HG03460 (cell line): ENCODE results near the gene RHBDD2.
"Not testable (repeated sequence)": the region's sequence is repeated elsewhere in the genome, so short reads cannot be mapped to it uniquely, and the experiment has no call there.

Source experiments
- ATAC-seq: cut with Tn5 transposase; IDR thresholded peaks from one replicate; pipeline ENCODE4 v1.9.1; 2021; ENCODE audit not compliant: unreplicated experiment

The RHBDD2 gene

DNA sequence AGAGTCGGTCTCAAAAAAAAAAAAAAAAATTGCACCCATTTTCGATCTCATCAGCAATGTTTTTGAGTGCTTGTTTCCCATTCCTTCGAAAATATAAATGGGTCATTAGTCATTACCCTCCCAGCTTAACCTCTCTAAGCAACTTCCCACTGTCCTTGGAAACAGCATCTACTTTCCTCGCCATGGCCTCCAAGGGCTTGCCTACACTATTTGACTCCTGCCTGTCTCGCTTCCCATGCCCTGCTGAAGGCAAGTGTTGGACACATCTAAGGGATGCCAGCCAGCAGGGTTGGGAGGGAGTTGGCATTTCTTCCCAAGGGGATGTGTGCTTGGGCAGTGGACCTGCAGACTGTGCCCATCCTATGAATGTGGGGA, 12.7 kb upstream of the RHBDD2 start:
- ATAC-seq = no peak

DNA sequence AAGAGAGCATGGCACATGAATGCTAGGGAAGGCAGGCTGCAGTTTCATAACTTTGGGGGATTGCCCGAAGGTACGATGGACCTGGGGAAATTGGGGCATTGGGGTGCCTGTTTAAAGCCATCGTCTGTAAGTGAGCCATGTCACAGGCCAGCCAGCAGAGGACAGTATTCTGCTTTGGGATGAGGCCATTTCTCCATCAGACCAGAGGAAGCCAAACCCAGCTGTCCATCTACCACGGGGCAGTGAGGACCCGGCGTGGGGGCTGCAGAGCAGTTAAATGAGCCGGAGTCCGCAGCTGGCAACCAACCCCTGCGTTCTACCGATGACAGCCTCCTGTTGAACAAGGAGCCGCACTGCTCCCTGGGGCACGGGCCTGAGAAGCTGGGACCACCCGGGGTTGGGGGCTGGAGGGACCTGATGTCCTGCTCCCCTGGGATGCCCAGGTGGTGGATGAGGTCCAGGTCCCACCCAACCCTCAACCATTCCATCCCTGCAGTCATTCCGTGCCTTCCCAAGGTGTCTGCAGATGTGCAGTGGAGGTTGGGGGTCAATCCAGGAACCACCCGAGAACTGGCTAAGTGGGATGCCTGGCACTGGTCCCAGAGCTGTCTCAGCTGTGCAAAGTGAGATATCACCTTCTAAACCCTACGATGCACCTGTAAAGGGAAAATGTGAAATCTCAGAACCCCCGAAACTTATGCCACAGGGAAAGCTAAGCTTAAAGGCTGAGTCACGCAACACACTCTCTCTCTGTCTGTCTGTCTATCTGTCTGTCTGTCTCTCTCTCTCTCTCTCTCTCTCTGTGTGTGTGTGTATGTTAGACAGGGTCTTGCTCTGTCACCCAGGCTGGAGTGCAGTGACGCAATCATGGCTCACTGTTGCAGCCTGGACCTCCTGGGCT, 12.1 kb upstream of the RHBDD2 start:
- ATAC-seq = no peak

DNA sequence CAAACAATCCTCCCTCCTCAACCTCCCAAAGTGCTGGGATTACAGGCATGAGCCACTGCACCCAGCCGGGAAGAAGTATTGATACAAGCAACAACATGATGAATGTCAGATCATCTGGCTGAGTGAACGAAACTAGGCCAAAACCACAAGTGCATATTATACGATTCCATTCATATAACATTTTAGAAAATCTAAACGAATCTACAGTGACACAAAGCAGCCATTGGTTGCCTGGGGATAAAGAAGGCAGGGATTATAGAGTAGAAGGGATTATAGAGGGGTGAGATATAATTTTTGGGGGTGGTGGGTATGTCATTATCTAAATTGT, 11.5 kb upstream of the RHBDD2 start:
- ATAC-seq = no peak

DNA sequence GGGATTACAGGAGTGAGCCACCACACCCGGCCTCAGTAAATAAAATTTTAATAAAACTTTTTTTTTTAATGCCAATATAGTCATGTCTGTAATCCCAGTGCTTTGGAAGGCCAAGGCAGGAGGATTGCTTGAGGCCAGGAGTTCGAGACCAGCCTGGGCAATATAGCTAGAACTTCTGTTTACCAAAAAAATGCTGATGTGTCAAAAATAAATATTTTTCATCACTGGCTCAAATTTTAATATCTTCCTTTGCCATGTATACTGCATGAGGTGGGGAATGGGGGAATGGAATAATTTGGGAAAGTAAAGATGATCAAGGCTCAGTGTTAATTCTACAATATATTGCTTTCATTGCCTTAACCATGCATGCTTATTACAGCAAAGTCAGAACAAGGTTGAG, 10.7 kb upstream of the RHBDD2 start:
- no peak for ATAC-seq

DNA sequence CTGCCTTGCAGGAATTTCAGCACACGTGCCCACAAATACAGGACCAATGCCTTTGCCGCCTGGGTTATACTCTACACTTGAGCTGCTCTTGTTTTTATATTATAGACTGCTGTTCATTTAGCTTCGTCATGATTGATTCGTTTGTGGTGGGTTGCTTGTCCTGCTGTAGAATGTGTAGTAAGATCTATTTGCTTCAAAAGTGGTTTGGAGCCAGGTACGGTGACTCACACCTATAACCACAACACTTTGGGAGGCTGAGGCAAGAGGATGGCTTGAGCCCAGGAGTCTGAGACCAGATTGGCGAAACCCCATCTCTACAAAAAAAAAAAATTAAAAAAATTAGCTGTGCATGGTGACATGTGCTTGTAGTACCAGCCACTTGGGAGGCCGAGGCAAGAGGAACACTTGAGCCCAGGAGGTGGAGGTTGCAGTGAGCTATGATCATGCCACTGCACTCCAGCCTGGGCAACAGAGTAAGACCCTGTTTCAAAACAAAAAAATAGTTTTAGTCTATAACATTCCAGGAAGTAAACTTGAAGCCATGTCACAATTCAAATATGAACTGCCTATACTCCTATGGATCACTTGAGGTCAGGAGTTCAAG, 9.0 kb upstream of the RHBDD2 start:
- no peak for ATAC-seq

DNA sequence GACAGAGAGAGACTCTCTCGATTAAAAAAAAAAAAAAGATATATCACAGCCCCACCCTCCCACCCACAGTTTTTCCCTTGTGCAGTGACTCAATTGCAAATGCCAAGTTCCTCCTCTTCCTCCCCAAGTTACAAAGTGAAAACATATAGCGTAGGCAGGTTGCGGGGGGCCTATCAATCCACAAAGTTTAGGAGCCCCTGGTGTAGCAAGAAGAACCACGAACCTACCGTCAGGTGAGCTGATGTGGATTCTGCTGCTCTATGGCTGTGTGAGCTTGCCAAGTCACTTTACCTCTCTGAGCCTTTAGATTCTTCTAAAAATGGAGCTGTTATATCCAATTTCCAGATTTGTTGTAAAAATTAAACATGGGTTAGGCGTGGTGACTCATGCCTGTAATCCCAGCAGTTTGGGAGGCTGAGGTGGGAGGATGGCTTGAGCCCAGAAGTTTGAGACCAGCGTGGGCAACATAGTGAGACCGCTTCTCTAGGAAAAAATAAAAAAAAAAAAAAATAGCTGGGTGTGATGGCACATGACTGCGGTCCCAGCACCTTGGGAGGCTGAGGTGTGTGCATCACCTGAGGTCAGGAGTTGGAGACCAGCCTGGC, 8.2 kb upstream of the RHBDD2 start:
- ATAC-seq = no peak

DNA sequence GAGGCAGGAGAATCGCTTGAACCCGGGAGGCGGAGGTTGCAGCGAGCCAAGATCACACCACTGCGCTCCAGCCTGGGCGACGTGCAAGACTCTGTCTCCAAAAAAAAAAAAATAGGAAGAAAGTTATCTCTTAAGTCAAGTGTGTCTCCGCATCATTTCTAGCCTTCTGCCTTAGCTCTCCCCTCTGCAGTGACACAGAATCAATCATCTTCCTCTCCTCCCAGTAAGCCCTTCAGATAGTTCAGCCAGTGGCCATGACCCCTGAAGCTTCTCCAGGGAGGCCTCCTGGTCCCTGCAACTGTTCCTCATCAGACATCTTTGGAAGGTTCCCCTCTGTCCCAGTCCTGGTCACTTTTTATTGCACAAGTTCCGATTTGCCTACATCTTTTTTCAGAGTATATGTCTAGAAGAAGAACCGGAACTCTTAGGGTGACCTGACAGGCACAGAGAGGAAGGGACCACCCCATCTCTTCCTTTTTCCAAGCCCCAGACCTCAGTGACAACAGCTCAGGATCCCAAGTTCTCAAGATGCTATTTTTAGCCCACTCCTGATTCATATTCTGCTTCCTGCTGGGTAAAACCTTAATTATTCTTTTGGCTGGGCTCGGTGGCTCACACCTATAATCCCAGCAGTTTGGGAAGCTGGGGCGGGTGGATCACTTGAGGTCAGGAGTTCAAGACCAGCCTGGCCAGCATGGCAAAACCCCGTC, 6.6 kb upstream of the RHBDD2 start:
- no peak for ATAC-seq

DNA sequence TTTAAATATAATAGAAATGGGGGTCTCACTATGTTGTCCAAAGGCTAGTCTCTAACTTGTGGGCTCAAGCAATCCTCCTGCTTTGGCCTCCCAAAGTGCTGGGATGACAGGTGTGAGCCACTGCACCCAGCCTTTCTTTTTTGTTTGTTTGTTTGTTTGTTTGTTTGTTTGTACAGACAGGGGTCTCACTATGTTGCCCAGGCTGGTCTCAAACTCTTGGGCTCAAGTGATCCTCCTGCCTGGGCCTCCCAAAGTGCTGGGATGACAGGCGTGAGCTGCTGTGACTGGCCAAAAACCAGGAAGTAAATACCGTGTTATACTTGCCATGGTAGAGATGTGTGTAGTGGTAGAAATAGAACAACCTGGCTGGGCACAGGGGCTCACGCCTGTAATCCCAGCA, 4.7 kb upstream of the RHBDD2 start:
- ATAC-seq = not testable (repeated sequence)

DNA sequence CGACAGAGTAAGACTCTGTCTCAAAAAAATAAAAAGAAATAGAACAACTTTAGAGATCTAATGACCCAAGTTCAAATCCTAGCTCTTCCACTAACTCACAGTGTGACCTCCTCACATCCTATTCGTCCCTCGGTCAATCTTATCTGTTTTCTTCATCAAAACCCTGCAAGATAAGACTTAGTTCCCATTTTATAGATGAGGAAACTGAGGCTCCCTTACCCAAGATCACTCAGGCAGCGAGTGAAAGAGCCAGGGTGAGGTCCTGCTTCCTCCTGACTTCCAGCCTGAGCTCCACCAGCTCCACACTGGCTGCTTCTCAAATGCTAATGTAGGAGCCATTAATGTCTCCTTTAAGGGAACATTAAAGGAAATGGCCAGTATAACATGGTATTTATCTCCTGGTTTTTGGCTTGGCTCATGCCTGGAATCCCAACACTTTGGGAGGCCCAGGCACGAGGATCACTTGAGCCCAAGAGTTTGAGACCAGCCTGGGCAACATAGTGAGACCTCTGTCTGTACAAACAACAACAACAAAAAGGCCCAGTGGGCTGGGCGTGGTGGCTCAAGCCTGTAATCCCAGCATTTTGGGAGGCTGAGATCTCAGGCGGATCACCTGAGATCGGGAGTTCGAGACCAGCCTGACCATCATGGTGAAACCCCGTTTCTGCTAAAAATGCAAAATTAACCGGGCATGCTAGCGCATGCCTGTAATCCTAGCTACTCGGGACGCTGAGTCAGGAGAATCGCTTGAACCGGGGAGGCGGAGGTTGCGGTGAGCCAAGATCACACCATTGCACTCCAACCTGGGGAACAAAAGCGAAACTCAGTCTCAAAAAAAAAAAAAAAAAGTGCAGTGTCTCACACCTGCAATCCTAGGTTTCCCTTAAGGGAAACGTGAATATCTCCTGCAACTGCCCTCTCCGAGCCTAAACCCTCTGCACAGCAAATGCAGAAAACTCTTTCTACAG, 3.4 kb upstream of the RHBDD2 start:
- ATAC-seq = no peak

DNA sequence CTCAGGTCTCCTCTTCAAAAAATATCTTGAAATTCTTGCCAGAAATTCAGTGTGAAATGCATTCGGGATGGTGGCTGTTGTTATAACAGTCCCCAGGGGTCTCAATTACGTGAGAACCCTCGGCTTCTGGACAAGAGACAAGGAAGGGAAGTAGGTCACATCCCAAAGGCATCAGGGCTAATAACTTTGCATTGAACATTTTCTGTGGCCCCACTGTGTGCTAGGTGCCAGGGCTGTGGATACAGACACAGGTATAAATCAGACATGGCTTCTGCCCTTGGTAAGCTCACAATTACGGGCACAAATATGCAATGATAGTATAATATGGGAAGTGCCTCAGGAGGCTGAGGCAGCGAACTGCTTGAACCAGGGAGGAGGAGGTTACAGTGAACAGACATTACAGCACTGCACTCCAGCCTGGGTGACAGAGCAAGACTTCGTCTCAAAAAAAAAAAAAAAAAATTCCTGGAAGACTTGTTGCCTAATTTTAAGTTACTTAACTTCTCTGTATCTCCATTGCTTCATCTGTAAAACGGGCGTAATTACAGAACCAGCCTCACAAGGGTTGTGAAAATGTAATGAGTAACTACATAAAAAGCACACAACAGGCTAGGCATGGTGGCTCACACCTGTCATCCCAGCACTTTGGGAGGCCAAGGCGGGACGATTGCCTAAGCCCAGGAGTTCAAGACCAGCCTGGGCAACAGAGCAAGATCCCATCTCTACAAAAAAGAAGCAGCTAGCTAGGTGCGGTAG, 2.5 kb upstream of the RHBDD2 start:
- no peak for ATAC-seq

DNA sequence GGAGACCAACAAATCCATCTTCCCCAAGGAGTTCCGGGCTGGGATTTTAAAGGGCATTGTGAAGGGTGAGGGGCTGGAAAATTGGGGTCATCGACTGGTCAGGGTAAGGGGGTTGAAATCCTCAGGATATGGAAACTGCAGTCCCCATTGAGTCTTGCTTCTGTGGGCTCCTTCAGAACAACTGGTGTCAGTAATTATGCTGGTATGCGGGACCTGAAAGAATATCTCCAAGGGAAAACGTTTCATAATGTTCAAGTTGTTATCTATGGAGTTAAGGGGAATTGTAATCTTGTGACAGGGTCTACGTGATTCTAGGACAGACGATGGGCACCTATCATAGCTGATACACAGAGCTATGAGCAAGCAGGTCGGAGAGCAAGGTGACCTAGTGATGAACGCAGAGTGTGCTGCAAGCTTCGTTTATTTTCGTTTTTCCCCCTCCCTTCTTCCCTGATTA, 494 bp upstream of the RHBDD2 start:
- ATAC-seq = peak; percentile 29

DNA sequence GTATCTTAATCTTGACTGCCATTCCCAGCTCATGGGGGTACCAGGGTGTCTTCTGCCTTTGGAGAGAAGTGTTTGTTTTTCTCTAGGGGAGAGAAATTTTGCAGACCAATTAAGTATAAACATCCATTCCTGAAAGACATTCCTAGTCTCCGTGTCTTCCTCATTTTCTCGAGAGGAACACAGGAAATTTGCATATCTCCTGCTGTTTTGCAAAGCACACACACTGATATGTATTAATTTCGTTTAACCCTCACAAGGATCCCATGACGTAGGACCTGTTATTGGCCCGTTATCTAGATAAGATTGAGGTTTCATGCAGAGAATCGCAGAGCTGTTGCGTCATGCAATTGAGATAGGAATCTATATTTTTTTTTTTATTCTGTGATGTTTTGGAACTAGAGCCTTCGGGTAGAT, 944 bp downstream of the RHBDD2 start:
- no peak for ATAC-seq

DNA sequence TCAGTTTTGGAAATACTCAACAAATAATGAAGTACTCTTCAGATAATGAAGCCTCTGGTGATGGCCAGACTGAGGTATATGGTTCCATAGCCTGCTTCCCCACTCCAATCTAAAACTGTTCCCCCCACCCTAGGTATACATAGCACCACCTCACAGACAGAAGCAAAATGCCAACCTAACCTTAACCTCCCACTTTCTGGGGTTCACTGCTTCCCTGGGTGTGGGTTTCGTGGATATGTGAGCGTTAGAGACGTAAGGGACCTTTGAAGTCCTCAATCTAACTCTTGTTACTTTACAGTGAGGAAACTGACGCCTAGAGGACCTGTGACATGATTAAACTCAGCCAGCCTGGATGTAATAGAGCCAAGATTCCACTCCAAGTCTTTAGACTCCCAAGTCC, 1.4 kb downstream of the RHBDD2 start:
- ATAC-seq = no peak

DNA sequence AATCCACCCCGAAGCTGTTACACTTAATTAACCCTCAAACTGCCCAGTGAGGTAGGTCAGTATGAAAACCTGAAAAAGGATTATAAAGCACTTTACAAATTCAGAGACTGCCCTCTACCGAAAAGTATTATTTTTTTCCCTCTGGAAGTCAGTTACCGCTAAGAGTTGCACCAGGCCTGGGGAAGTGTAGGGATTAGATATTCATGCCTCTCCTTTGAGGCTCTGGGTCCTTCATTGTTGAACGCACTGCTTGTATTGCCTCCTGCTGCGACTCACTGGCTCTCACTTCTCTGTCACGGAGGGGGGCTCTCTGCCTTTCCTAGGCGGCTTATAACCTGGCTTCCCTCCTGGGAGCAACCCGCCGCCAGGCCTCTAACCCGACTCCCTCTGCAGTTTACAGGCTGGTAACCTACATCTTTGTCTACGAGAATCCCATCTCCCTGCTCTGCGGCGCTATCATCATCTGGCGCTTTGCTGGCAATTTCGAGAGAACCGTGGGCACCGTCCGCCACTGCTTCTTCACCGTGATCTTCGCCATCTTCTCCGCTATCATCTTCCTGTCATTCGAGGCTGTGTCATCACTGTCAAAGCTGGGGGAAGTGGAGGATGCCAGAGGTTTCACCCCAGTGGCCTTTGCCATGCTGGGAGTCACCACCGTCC, 2.7 kb downstream of the RHBDD2 start:
- no peak for ATAC-seq

DNA sequence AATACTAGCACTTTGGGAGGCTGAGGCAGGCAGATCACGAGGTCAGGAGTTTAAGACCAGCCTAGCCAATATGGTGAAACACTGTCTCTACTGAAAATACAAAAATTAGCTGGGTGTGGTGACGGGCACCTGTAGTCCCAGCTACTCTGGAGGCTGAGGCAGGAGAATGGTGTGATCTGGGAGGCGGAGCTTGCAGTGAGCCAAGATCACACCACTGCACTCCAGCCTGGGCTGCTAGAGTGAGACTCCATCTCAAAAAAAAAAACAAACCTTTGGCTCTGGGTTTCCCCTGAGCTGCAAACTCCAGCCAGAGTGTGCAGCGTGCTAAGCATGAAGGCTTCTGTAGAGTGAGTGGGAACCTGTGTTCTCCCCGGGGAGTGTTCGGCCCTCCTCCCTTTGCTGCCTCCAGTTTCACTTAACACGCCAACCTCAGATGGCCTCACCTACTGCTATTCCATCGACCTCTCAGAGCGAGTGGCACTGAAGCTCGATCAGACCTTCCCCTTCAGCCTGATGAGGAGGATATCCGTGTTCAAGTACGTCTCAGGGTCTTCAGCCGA, 4.5 kb downstream of the RHBDD2 start:
- not testable (repeated sequence) for ATAC-seq

DNA sequence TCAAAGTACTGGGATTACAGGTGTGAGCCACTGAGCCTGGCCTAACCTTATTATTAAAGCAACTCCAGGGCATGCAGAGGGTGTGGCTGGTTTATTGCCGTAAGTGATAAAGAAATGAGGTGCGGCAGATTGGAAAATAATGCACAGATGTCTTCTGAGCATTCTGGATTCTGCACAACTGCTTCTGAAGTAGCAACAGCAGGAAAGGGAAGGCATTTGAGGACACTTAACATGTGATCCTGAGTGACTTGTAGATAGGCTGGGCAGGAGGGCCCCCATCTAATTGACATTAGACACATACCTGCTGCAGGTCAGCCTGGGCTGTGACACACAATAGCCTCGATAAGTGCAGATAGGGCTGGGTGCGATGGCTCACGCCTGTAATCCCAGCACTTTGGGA, 5.6 kb downstream of the RHBDD2 start:
- ATAC-seq = no peak

DNA sequence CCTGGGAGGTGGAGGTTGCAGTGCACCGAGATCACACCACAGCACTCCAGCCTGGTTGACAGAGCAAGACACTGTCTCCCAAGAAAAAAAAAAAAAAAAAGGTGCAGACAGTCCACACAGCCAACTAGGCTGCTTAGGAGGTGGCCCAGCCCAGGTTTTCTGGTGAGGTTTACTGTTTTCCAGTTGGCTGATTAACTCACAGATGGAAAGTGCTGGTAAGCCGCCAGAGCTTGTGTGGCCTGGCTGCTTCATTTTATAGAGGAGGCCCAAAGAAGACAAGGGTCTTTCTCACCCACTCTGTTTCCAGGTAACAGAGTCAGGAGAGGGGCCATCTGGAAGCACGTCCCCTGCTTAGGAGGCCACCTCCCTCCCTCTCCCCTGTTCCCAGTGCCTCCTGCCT, 6.2 kb downstream of the RHBDD2 start:
- ATAC-seq = no peak

DNA sequence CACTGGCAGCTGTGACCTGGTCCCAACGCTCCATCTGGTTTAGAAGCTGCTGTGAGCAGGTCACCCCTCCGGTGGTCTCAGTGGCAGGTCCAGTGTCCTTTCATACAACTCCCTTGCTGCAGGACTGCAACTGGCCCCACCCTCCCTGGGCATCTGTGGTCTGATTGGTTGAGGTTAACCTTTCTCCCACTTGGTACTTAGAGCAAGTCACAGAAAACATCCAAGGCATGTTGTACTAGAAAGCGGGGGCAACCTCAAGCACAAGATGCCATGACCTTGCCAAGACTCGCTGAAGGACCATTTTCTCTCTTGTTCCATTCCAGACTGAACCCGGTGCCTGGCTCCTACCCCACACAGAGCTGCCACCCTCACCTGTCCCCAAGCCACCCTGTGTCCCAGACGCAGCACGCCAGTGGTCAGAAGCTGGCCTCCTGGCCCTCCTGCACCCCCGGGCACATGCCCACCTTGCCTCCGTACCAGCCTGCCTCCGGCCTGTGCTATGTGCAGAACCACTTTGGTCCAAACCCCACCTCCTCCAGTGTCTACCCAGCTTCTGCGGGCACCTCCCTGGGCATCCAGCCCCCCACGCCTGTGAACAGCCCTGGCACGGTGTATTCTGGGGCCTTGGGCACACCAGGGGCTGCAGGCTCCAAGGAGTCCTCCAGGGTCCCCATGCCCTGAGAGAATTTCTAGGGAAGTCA, 9.0 kb downstream of the RHBDD2 start:
- ATAC-seq = no peak
